Endothelial cell (in vitro differentiated cells): Measurements from ENCODE around the gene MYO15B. TPM values are rescaled to one million over a fixed set of nuclear protein-coding genes. Genes with fewer than 3 reads are reported as not detected.

Source experiments
- DNase-seq: peaks from one replicate; pipeline ENCODE4 v3.0.0; 2021; ENCODE audit warnings: low spot score
- H3K27ac Mint-ChIP-seq: one replicate; pipeline ENCODE4 v1.8.0; 2021; ENCODE audit warnings: mixed read lengths, inconsistent platforms; ENCODE audit not compliant: unreplicated experiment
- H3K27me3 Mint-ChIP-seq: one replicate; pipeline ENCODE4 v1.8.0; 2021; ENCODE audit warnings: mild to moderate bottlenecking, moderate library complexity, mixed read lengths, inconsistent platforms; ENCODE audit not compliant: unreplicated experiment
- H3K36me3 Mint-ChIP-seq: one replicate; pipeline ENCODE4 v1.8.0; 2021; ENCODE audit warnings: mild to moderate bottlenecking, low read depth, mixed read lengths, inconsistent platforms; ENCODE audit not compliant: unreplicated experiment
- H3K4me1 Mint-ChIP-seq: one replicate; pipeline ENCODE4 v1.8.0; 2021; ENCODE audit warnings: mild to moderate bottlenecking, mixed read lengths, inconsistent platforms; ENCODE audit not compliant: unreplicated experiment
- H3K4me3 Mint-ChIP-seq: one replicate; pipeline ENCODE4 v1.8.0; 2021; ENCODE audit warnings: mild to moderate bottlenecking, mixed read lengths, inconsistent platforms; ENCODE audit not compliant: unreplicated experiment
- H3K9me3 Mint-ChIP-seq: one replicate; pipeline ENCODE4 v1.8.0; 2021; ENCODE audit warnings: mixed read lengths, inconsistent platforms; ENCODE audit not compliant: unreplicated experiment
- total RNA-seq: library from RNA; stranded (reverse); fragmentation: NEBNext Ultra II Directional; extraction: Animal tissue kit (Norgen Biotek cat#: 25700); gene quantifications from one replicate; pipeline ENCODE4 v1.2.1, GENCODE V29; 2021; ENCODE audit not compliant: unreplicated experiment
- TF ChIP-seq, protein P1 (sequence below): fragments of 200-600 bp; sonication (generic); IDR thresholded peaks from one replicate; pipeline ENCODE4 v1.5.0; 2021; ENCODE audit warnings: antibody characterized with exemption; ENCODE audit not compliant: unreplicated experiment

Gene MYO15B
- total RNA-seq, 1 donor from 2014 or later = 224 TPM

GRCh38 chr17:75645889-75646637 is 58.5 kb downstream of the MYO15B start:
- peaks cover 9% of the 10 kb centered on the region for H3K4me1 Mint-ChIP-seq
- no peak overlapping the region for H3K4me3 Mint-ChIP-seq
- peaks cover 25% of the 10 kb centered on the region for H3K36me3 Mint-ChIP-seq
- H3K27me3 Mint-ChIP-seq = peaks cover 2% of the 10 kb centered on the region
- peak overlapping the region; percentile 24 for H3K27ac Mint-ChIP-seq
- no peak for DNase-seq
- H3K9me3 Mint-ChIP-seq = no peaks in the 10 kb centered on the region
- TF ChIP-seq, protein P1, sequence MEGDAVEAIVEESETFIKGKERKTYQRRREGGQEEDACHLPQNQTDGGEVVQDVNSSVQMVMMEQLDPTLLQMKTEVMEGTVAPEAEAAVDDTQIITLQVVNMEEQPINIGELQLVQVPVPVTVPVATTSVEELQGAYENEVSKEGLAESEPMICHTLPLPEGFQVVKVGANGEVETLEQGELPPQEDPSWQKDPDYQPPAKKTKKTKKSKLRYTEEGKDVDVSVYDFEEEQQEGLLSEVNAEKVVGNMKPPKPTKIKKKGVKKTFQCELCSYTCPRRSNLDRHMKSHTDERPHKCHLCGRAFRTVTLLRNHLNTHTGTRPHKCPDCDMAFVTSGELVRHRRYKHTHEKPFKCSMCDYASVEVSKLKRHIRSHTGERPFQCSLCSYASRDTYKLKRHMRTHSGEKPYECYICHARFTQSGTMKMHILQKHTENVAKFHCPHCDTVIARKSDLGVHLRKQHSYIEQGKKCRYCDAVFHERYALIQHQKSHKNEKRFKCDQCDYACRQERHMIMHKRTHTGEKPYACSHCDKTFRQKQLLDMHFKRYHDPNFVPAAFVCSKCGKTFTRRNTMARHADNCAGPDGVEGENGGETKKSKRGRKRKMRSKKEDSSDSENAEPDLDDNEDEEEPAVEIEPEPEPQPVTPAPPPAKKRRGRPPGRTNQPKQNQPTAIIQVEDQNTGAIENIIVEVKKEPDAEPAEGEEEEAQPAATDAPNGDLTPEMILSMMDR = no peak

- no peak for DNase-seq
- peak overlapping the region; percentile 24 for H3K27ac Mint-ChIP-seq
Measured at GRCh38 chr17:75646638-75646992, 59.0 kb downstream of the MYO15B start.

DNA sequence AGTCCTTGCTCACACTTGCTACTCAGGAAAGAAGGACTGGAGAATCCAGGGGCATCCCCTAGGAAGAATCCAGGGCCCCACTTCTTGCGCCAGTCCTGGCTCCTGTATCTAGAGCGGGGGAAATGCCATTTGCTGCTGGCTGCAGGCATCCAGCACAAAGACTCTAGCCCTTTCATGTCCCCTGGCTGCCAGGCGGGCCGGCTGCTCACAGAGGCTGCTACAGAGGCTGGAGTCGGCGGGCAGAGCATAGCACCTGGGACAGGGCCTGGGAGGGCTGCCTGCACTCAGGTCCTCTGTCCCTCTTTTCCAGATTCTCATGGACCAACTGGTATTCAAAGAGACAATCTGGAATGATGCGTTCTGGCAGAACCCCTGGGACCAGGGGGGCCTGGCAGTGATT is 59.5 kb downstream of the MYO15B start:
- Mint-ChIP-seq H3K36me3 (peaks cover 25% of the 10 kb centered on the region), H3K9me3 (no peaks in the 10 kb centered on the region), H3K4me3 (no peak overlapping the region), H3K27ac (no peak overlapping the region), H3K27me3 (peaks cover 2% of the 10 kb centered on the region), H3K4me1 (peaks cover 9% of the 10 kb centered on the region)
- TF ChIP-seq, protein P1 = no peak
- no peak for DNase-seq

More at GRCh38 chr17:75646638-75646992, 59.0 kb downstream of the MYO15B start:
- peaks cover 2% of the 10 kb centered on the region for H3K27me3 Mint-ChIP-seq
- no peak overlapping the region for H3K4me3 Mint-ChIP-seq
- peaks cover 25% of the 10 kb centered on the region for H3K36me3 Mint-ChIP-seq
- peaks cover 9% of the 10 kb centered on the region for H3K4me1 Mint-ChIP-seq
- no peaks in the 10 kb centered on the region for H3K9me3 Mint-ChIP-seq
- TF ChIP-seq, protein P1 = no peak

DNA sequence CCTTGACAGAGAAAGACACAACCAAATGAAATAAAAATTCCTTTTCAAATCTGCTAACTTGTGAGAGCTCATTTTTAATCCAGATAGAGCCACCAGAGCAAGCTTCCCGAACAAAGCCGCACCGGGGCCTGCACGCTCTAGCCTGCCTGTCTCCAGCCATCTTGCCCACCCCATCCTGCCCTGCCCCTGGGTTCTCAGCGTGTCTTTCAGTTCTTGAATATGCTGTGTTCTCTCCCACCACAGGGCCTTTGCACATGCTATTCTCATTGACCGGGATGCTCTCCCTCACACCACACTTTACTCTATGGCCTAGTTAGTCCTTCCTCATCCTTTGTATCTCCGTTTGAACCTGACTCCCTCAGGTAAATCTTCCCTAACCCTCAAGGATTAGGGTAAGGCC is 60.3 kb downstream of the MYO15B start:
- no peak for DNase-seq
- H3K36me3 Mint-ChIP-seq = peaks cover 18% of the 10 kb centered on the region
- no peak overlapping the region for H3K4me3 Mint-ChIP-seq
- H3K27me3 Mint-ChIP-seq = peaks cover 2% of the 10 kb centered on the region
- H3K4me1 Mint-ChIP-seq = peaks cover 11% of the 10 kb centered on the region
- peak overlapping the region; percentile 50 for H3K27ac Mint-ChIP-seq
- TF ChIP-seq, protein P1 = no peak
- H3K9me3 Mint-ChIP-seq = no peaks in the 10 kb centered on the region

GRCh38 chr17:75649687-75650086 is 62.1 kb downstream of the MYO15B start:
- H3K4me3 Mint-ChIP-seq = peak overlapping the region; percentile 67
- H3K36me3 Mint-ChIP-seq = peaks cover 18% of the 10 kb centered on the region
- no peaks in the 10 kb centered on the region for H3K9me3 Mint-ChIP-seq
- no peak for DNase-seq
- peaks cover 16% of the 10 kb centered on the region for H3K4me1 Mint-ChIP-seq
- peaks cover 2% of the 10 kb centered on the region for H3K27me3 Mint-ChIP-seq
- no peak overlapping the region for H3K27ac Mint-ChIP-seq
- TF ChIP-seq, protein P1 = no peak
